NCI-H1092 (cell line): ENCODE measurements around the gene C7orf33.

Experiments
- DNase-seq: peaks from one replicate; lab custom pipeline; 2025; lab: John Stamatoyannopoulos, UW

C7orf33 gene

GRCh38 chr7:148626828-148627227, 36.3 kb downstream of the C7orf33 start:
- DNase-seq: no peak

GRCh38 chr7:148628011-148628410, 37.4 kb downstream of the C7orf33 start:
- no peak for DNase-seq

GRCh38 chr7:148630078-148630477, 39.5 kb downstream of the C7orf33 start:
- no peak for DNase-seq

- no peak for DNase-seq
Measured at GRCh38 chr7:148633761-148634160, 43.2 kb downstream of the C7orf33 start.

- no peak for DNase-seq
Measured at GRCh38 chr7:148637094-148637493, 46.5 kb downstream of the C7orf33 start.

GRCh38 chr7:148645898-148646297, 55.3 kb downstream of the C7orf33 start:
- no peak for DNase-seq

- DNase-seq: no peak
Measured at GRCh38 chr7:148650232-148650858, 59.8 kb downstream of the C7orf33 start.

- no peak for DNase-seq
Measured at GRCh38 chr7:148652773-148653172, 62.2 kb downstream of the C7orf33 start.

GRCh38 chr7:148657929-148658328, 67.4 kb downstream of the C7orf33 start:
- DNase-seq: no peak

GRCh38 chr7:148661471-148661870, 70.9 kb downstream of the C7orf33 start:
- DNase-seq: no peak

GRCh38 chr7:148662646-148663045, 72.1 kb downstream of the C7orf33 start:
- DNase-seq: no peak

GRCh38 chr7:148664324-148664723, 73.8 kb downstream of the C7orf33 start:
- no peak for DNase-seq

- no peak for DNase-seq
Measured at GRCh38 chr7:148665221-148665620, 74.7 kb downstream of the C7orf33 start.
